Esophagus muscularis mucosa (tissue), 3 donors: ENCODE data around the gene KRT7.

ENCODE experiments used
- CTCF ChIP-seq, 3 experiments: fragments of 200-600 bp in 2 of 3; fragments of 450-650 bp in 1 of 3; sonication (generic) in 2 of 3; IDR thresholded peaks; one replicate each; pipeline ENCODE4 v1.5.1; 2017 to 2019; ENCODE audit warnings: antibody characterized with exemption in 3 of 3, mild to moderate bottlenecking in 2 of 3, moderate library complexity in 1 of 3
- POLR2A ChIP-seq: fragments of 450-650 bp; IDR thresholded peaks from one replicate; pipeline ENCODE4 v1.6.1; 2017; ENCODE audit warnings: antibody characterized with exemption, moderate library complexity, mild to moderate bottlenecking, low read depth
- POLR2AphosphoS5 ChIP-seq, 2 donors: sonication (generic); formaldehyde crosslinking; IDR thresholded peaks; one replicate each; pipeline ENCODE4 v1.6.1; 2017; ENCODE audit warnings: antibody characterized with exemption in 2 of 2

GRCh38 chr12:52187640-52188039, 45.4 kb upstream of the KRT7 start:
- no peak for TF ChIP-seq CTCF (IDR thresholded peaks at IDR 0.05)
- TF ChIP-seq POLR2AphosphoS5 (IDR thresholded peaks at IDR 0.05), result no peak
- TF ChIP-seq POLR2A, result no peak
